ENCODE results near the gene TMPRSS3.

The TMPRSS3 gene

DNA sequence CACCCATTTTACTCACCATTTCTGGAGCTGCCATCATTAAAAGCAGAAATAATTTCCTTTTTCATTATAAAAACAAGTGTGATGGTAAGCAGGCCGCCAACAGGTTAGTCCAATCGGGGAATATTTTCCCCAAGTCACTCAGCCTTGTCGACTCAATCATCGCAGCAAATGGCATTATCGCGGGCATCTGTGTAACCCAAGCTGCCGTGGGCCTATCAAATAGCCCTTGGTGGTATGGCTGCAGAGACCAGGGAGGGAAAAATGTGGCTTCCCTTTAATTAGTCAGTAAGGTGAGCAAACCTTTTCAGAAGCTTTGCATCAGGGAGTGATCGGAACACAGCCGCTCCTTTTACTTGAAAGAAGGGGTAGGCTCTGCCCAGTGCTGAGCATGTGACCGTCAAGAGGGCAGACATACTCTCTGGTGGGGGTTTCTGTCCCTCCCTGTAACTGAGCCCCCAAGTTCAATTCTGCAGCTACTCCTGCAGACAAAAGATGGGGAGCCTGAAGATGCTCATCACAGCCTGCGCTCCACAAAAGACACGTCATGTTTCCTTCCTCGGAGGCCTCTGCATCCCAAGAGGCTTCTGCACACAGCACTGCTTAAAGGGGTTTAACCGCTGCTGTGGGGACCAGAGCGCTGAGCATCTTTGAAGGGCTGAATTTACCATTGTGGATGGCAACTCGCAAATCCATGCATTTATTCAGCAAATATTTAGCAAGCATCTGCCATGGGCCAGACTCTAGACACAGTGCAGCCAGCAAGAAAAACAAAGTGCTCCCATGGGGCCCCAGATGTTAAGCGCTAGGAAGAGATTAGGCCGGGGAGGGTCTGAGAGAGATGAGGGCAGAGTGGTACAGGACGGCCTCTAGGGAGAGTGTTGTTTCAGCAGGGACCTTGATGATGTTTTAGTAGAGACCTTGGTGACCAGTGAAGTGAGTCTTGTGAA, 1.2 kb upstream of the TMPRSS3 start:
- H3K4me3 ChIP-seq (ENCODE audit: low read length): no peak overlapping the region
- no peak for DNase-seq (ENCODE audit: low read depth)
- TF ChIP-seq, protein P1, sequence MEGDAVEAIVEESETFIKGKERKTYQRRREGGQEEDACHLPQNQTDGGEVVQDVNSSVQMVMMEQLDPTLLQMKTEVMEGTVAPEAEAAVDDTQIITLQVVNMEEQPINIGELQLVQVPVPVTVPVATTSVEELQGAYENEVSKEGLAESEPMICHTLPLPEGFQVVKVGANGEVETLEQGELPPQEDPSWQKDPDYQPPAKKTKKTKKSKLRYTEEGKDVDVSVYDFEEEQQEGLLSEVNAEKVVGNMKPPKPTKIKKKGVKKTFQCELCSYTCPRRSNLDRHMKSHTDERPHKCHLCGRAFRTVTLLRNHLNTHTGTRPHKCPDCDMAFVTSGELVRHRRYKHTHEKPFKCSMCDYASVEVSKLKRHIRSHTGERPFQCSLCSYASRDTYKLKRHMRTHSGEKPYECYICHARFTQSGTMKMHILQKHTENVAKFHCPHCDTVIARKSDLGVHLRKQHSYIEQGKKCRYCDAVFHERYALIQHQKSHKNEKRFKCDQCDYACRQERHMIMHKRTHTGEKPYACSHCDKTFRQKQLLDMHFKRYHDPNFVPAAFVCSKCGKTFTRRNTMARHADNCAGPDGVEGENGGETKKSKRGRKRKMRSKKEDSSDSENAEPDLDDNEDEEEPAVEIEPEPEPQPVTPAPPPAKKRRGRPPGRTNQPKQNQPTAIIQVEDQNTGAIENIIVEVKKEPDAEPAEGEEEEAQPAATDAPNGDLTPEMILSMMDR (conservative IDR thresholded peaks at IDR 0.05; ENCODE audit: low read length): no peak

DNA sequence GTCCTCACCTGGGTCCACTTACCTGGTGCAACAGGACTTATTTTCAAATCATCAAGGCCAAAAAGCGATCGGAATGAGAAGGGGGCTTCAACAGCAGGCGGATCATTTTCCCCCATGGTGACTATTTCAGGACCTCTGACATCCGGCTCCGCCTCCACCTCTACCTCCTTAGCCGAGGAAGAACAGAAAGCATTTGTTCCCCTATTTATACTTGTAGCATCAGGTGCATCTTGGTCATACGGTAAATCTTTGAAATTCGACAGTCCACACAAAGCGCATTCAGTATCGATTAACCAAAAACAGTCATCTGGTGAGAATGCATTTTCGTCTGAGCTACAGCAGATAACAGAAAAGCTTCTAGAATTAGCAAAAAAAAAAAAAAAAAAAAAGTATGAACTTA, 550 bp downstream of the TMPRSS3 start:
- H3K4me3 ChIP-seq (ENCODE audit: low read length): no peak overlapping the region
- no peak for DNase-seq (ENCODE audit: low read depth)
- TF ChIP-seq, protein P1 (conservative IDR thresholded peaks at IDR 0.05; ENCODE audit: low read length): no peak

DNA sequence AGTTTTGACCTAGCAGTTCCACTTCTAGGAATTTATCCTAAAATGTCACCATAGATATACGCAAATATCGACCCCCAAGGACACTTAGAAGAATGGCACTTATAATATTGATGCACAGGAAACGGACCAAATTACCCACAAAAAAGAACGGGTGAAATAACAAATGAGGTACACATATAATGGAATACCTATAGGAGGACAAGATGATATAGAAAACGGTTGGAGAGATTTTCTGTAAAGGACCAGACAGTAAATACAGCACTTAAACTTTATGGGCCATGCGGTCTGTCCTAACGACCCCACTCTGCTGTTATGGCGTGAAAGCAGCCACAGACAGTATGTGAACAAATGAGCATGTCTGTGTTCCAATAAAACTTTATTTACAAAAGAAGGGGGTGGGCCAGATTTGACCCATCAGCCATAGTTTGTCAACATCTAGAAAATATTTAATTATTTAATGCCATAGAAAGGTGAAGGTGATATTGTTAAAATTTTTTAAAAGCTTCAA, 2.4 kb downstream of the TMPRSS3 start:
- no peak overlapping the region for H3K4me3 ChIP-seq (ENCODE audit: low read length)
- TF ChIP-seq, protein P1 (conservative IDR thresholded peaks at IDR 0.05; ENCODE audit: low read length): no peak
- DNase-seq (ENCODE audit: low read depth): no peak

DNA sequence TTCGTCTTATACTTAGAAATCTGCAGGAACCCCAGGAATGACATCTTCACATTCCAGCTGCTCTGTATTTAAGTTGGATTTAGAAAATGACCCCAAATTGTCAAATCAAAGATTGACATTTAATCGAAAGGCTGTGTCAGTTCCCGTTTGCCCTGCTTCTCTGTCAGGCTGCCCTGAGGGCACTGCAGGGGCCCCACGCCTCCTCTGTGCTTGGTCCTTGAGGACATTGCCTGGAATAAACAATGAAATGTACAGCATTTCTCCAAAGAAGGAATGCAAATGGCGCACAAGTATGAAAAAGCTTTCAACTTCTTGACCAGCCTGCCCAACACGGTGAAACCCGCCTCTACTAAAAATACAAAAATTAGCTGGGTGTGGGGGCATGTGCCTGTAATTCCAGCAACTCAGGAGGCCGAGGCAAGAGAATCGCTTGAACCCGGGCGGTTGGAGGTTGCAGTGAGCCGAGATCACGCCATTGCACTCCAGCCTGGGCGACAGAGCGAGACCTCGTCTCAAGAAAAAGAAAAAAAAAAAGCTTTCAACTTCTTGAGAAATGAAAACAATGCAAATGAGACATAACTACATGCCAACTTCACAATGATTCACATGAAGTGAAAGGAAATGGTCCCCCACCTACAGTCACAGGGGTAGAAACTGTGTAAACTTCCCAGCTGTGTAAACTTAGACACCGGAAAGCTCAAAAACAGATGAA, 3.0 kb downstream of the TMPRSS3 start:
- H3K4me3 ChIP-seq (ENCODE audit: low read length): no peak overlapping the region
- TF ChIP-seq, protein P1 (conservative IDR thresholded peaks at IDR 0.05; ENCODE audit: low read length): no peak
- DNase-seq (ENCODE audit: low read depth): no peak

DNA sequence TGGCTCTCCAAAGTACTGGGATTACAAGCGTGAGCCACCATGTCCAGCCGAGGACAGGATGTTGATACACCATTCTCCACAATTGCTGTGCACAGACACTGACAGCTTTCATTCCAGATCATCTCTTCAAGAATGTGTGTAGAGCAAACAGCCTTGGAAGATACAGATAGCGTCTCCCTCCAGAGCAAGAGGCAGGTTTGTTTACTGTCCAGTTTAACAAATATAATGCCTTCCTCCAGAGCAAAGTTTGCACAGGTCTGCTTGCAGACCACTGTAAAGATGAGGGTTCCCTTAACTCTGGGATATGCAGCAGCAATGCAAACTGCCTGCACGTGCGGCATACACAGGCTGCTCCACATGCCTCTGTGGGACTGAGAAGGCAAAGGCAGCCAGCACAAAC, 4.6 kb downstream of the TMPRSS3 start:
- H3K4me3 ChIP-seq (ENCODE audit: low read length): no peak overlapping the region
- TF ChIP-seq, protein P1 (conservative IDR thresholded peaks at IDR 0.05; ENCODE audit: low read length): no peak
- no peak for DNase-seq (ENCODE audit: low read depth)

DNA sequence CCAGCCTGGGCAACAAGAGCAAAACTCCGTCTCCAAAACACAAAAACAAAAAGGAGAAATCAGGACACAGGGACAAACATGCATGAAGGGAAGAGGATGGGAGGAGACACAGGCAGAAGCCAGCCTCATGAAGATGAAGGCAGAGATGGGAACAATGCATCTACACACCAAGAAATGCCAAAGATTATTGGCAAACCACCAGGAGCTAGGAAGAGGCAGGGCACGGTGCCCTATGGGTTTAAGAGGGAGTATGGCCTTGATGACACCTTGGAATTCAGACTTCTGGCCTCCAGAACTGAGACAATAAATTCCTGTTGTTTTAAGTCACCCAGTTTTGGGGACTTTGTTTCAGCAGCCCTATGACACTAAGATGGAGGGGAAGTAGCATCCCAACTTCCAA, 5.2 kb downstream of the TMPRSS3 start:
- no peak for DNase-seq (ENCODE audit: low read depth)
- H3K4me3 ChIP-seq (ENCODE audit: low read length): no peak overlapping the region
- TF ChIP-seq, protein P1 (conservative IDR thresholded peaks at IDR 0.05; ENCODE audit: low read length): no peak

Data from AG10803 (cell line).